ENCODE results near the gene TREM2.

Gene TREM2

GRCh38 chr6:41111017-41111416 is 51.9 kb downstream of the TREM2 start:
- H3K36me3 Mint-ChIP-seq: peaks cover 7% of the 10 kb centered on the region
- H3K9me3 Mint-ChIP-seq: no peaks in the 10 kb centered on the region
- DNase-seq (ENCODE audit: low spot score in 2 of 2) (no peak), ATAC-seq (ENCODE audit: low read depth) (no peak)
- no peaks in the 10 kb centered on the region for H3K4me1 Mint-ChIP-seq
- no peak overlapping the region for H3K4me3 Mint-ChIP-seq
- no peaks in the 10 kb centered on the region for H3K27me3 Mint-ChIP-seq
- no peak overlapping the region for H3K27ac Mint-ChIP-seq
